K562 (cell line): Measurements from ENCODE around the gene TSHR. TPM values are rescaled to one million over a fixed set of nuclear protein-coding genes. Genes with fewer than 3 reads are reported as not detected.

Experiments used
- ATAC-seq: fragments of 200-7000 bp; cut with Tn5 transposase; 3 replicates; pipeline ENCODE4 v1.9.1; 2020; ENCODE audit warnings: moderate library complexity
- BruUV-seq: library from RNA; stranded (reverse); fragments of 400-500 nt; replicated peaks from 2 replicates; lab custom pipeline; 2021; lab: Mats Ljungman, UMichigan
- CTCF ChIA-PET: fragments of 300-600 bp; formaldehyde crosslinking; extraction: SDS; loops from one replicate; lab custom pipeline; 2021; ENCODE audit warnings: low intra/inter-chr PET ratio; lab: Yijun Ruan, JAX
- POLR2A ChIA-PET: fragments of 300-600, 350-650 bp; sonication (Branson Sonifier 250); formaldehyde crosslinking; extraction: SDS; loops from one replicate; lab custom pipeline; 2021; ENCODE audit warnings: antibody characterized with exemption, inconsistent platforms; lab: Yijun Ruan, JAX
- DNase-seq, 4 experiments: peaks; one replicate each; pipeline versions ENCODE4 v3.0.0 to v3.0.0-alpha.2; 2011 to 2018; ENCODE audit warnings: low spot score in 3 of 4, mixed read lengths in 3 of 4; ENCODE audit errors: extremely low read depth in 1 of 4
- FAIRE-seq: peaks from 2 replicates; lab custom pipeline; 2011; peaks lifted over from hg19 to GRCh38; lab: Jason Lieb, UNC
- H2AFZ ChIP-seq: 2 replicates; pipeline ENCODE4 v1.6.0; 2011; ENCODE audit warnings: low read depth, low read length, control low read depth, inconsistent platforms
- H3K27ac ChIP-seq: fragments of 200-600 bp; 3 replicates; pipeline ENCODE4 v1.8.0; 2011; ENCODE audit warnings: low read depth, mild to moderate bottlenecking, control low read depth, inconsistent platforms, low read length, moderate library complexity, mixed read lengths; ENCODE audit errors: extremely low read depth
- H3K27me3 ChIP-seq, 2 experiments: fragments of 300-600 bp in 1 of 2; 2 replicates in 1 of 2; 3 replicates in 1 of 2; pipeline versions ENCODE4 v1.6.0 to v1.8.0; 2011; ENCODE audit warnings: inconsistent platforms in 2 of 2, low read length in 2 of 2, mild to moderate bottlenecking in 1 of 2, mixed read lengths in 1 of 2, moderate library complexity in 1 of 2; ENCODE audit not compliant: control insufficient read depth in 2 of 2, insufficient read depth in 2 of 2
- H3K36me3 ChIP-seq: fragments of 300-600 bp; 3 replicates; pipeline ENCODE4 v1.8.0; 2011; ENCODE audit warnings: mild to moderate bottlenecking, low read length, inconsistent platforms; ENCODE audit not compliant: control insufficient read depth, insufficient read depth
- H3K4me1 ChIP-seq, 2 experiments: fragments of 200-600 bp in 1 of 2; replicated peaks in 1 of 2; 2 replicates in 1 of 2; 3 replicates in 1 of 2; pipeline versions ENCODE4 v1.5.1 to v1.8.0; 2011; ENCODE audit warnings: inconsistent platforms in 2 of 2, low read length in 2 of 2, mild to moderate bottlenecking in 1 of 2, mixed read lengths in 1 of 2, moderate library complexity in 1 of 2; ENCODE audit not compliant: control insufficient read depth in 2 of 2, insufficient read depth in 2 of 2
- H3K4me2 ChIP-seq: 2 replicates; pipeline ENCODE4 v1.6.1; 2011; ENCODE audit warnings: low read length, control low read depth, inconsistent platforms, mixed read lengths; ENCODE audit not compliant: insufficient read depth
- H3K4me3 ChIP-seq: fragments of 200-600 bp; sonication (generic), shearing (Covaris generic); 2 replicates; pipeline ENCODE4 v1.5.1; 2016; ENCODE audit warnings: control low read depth, inconsistent platforms
- H3K79me2 ChIP-seq: fragments of 200-600 bp; 3 replicates; pipeline ENCODE4 v1.8.0; 2011; ENCODE audit warnings: low read length, inconsistent platforms; ENCODE audit not compliant: control insufficient read depth, insufficient read depth
- H3K9ac ChIP-seq, 2 experiments: 2 replicates each; pipeline versions ENCODE4 v1.6.0 to v1.6.1; 2011; ENCODE audit warnings: low read depth in 2 of 2, low read length in 2 of 2, control low read depth in 1 of 2, inconsistent platforms in 1 of 2, mild to moderate bottlenecking in 1 of 2, mixed read lengths in 1 of 2; ENCODE audit not compliant: insufficient read depth in 1 of 2
- H3K9me1 ChIP-seq: one replicate; pipeline ENCODE4 v1.6.0; 2011; ENCODE audit warnings: inconsistent platforms, mild to moderate bottlenecking, low read length, moderate library complexity; ENCODE audit not compliant: control insufficient read depth, insufficient read depth
- H3K9me3 ChIP-seq: replicated peaks from 2 replicates; pipeline ENCODE4 v1.5.1; 2011; ENCODE audit warnings: low read depth, low read length, inconsistent platforms; ENCODE audit not compliant: control insufficient read depth, insufficient read depth
- H4K20me1 ChIP-seq: replicated peaks from 2 replicates; pipeline ENCODE4 v1.6.1; 2011; ENCODE audit warnings: low read length, inconsistent platforms, mixed read lengths; ENCODE audit not compliant: control insufficient read depth, insufficient read depth
- FOSL1 ChIP-seq: fragments of 200-800 bp; sonication (Bioruptor generic); conservative IDR thresholded peaks from 2 replicates; pipeline ENCODE4 v1.6.1; 2016; ENCODE audit warnings: missing genetic modification characterization, missing compliant biosample characterization
- RBM14 ChIP-seq: fragments of 200-400 bp; formaldehyde crosslinking; IDR thresholded peaks from 2 replicates; pipeline ENCODE4 v1.6.1; 2018; ENCODE audit warnings: low read depth, mild to moderate bottlenecking, low read length, moderate library complexity, borderline replicate concordance; ENCODE audit not compliant: insufficient read depth
- ZNF124 ChIP-seq: sonication (generic); formaldehyde crosslinking; IDR thresholded peaks from 2 replicates; pipeline ENCODE4 v1.8.1; 2022; ENCODE audit warnings: missing genetic modification reagents
- ZNF77 ChIP-seq: fragments of 250-450 bp; sonication (Bioruptor Pico); IDR thresholded peaks from 2 replicates; pipeline ENCODE4 v1.5.0; 2020
- WGBS: fragments of 100-300 bp; shearing (Covaris generic); methylation state at CpG from one replicate; pipeline ENCODE4 v1.1.6; 2016; ENCODE audit warnings: low coverage, mixed read lengths; ENCODE audit not compliant: insufficient coverage; ENCODE audit errors: missing lambda C conversion rate; 5-methylcytosine and 5-hydroxymethylcytosine counted together
- in situ Hi-C: fragments of 300-500 bp; cut with MboI; formaldehyde crosslinking; loops from 4 replicates; pipeline ENCODE4 v1.15.0; 2018; ENCODE audit warnings: inconsistent platforms, mixed read lengths
- intact Hi-C: fragments of 100-400 bp; cut with micrococcal nuclease; formaldehyde crosslinking; loops from 2 replicates; pipeline ENCODE4 v1.14.2; 2022
- polyA plus RNA-seq, 8 experiments: library from polyadenylated mRNA; depleted of rRNA in 4 of 8; stranded (reverse) in 5 of 8; unstranded in 3 of 8; fragments of >200 nt; fragmentation: Nextera tagmentation in 2 of 8; fragmentation: Illumina TruSeq in 1 of 8; extraction: Ambion mirVana in 2 of 8; extraction: Trizol in 1 of 8; gene quantifications; 2 replicates each; pipeline versions ENCODE4 v1.2.1 to v1.2.3, GENCODE V29; 2011 to 2014; ENCODE audit warnings: inconsistent platforms in 1 of 8, missing spikeins in 1 of 8
- total RNA-seq, 7 experiments: library from RNA; depleted of rRNA in 6 of 7; stranded (reverse); fragments of >200 nt in 6 of 7; fragmentation: Illumina TruSeq in 2 of 7; extraction: Trizol in 2 of 7; gene quantifications; 2 replicates each; pipeline versions ENCODE4 v1.2.1 to v1.2.3, GENCODE V29; 2011 to 2021; ENCODE audit warnings: low replicate concordance in 1 of 7
- TF ChIP-seq, protein P1 (sequence below): fragments of 250-450 bp; sonication (Bioruptor Pico); IDR thresholded peaks from 2 replicates; pipeline ENCODE4 v1.4.0; 2020
- TF ChIP-seq, protein P2 (sequence below), 2 experiments: fragments of 450-650 bp; formaldehyde crosslinking in 1 of 2; IDR thresholded peaks; 2 replicates each; pipeline versions ENCODE4 v1.4.0 to v1.6.1; 2014 to 2020; ENCODE audit warnings: mild to moderate bottlenecking in 2 of 2, borderline replicate concordance in 1 of 2, low read depth in 1 of 2
- TF ChIP-seq, protein P3 (sequence below): fragments of 450-650 bp; IDR thresholded peaks from 2 replicates; pipeline ENCODE4 v1.6.1; 2016

The TSHR gene
- total and polyA plus RNA-seq, 9 of the 15 experiments (the other 6 are each of a cell fraction or from before 2014, with no cell fraction given): 0.01 to 0.10 TPM; not detected in 7

DNA sequence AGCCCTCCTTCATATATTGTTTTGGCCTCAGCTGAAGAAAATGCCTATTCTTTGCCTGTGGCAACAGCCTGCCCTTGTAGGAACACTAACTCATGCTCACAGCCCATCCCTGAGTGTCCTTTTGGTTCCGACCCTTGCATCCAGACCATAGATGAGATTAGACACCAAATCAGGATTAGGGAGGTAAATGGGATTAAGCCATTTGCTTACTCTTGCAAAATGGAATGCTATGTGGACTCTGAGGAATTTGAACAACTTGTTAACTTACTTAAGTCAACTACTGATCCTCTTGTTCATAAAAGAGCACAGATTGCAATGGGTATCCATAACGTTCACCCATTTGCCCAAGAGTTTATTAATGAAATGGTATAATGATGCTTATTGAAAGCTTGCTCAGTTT lies 27.3 kb downstream of the TSHR start (continued):
- TF ChIP-seq, protein P1, sequence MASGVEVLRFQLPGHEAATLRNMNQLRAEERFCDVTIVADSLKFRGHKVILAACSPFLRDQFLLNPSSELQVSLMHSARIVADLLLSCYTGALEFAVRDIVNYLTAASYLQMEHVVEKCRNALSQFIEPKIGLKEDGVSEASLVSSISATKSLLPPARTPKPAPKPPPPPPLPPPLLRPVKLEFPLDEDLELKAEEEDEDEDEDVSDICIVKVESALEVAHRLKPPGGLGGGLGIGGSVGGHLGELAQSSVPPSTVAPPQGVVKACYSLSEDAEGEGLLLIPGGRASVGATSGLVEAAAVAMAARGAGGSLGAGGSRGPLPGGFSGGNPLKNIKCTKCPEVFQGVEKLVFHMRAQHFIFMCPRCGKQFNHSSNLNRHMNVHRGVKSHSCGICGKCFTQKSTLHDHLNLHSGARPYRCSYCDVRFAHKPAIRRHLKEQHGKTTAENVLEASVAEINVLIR: no peak
- no peak for TF ChIP-seq RBM14

- Histone ChIP-seq H3K79me2 (no peaks in the 10 kb centered on the region), H4K20me1 (no peaks in the 10 kb centered on the region), H3K27me3 (no peaks in the 10 kb centered on the region; a peak in 1 of 5 replicates), H3K4me2 (no peak overlapping the region), H3K9me1 (no peaks in the 10 kb centered on the region), H3K36me3 (no peaks in the 10 kb centered on the region), H2AFZ (no peak overlapping the region), H3K9ac (no peak overlapping the region), H3K4me3 (no peak overlapping the region), H3K4me1 (no peaks in the 10 kb centered on the region), H3K9me3 (no peaks in the 10 kb centered on the region), H3K27ac (no peak overlapping the region)
- FAIRE-seq (peak; percentile 93), ATAC-seq (peak; percentile 82), DNase-seq (peak; percentile 47 to 66 (median 56))
- intact Hi-C loops (loop anchor here (1.0 to 10.0 kb wide), 3 partner anchors 33 to 930 kb away; no protein-coding TSS in a partner anchor), in situ Hi-C loops (loop anchor here (25.0 kb wide), 1 partner anchor 475 kb away; no protein-coding TSS in a partner anchor)
- ChIA-PET CTCF (interaction anchor here (0.6 to 1.7 kb wide), 2 partner anchors 33 to 473 kb away, joined by 3 to 11 read pairs; partner anchors contain the start of gene TSHR), POLR2A (no interaction called here)
- no TSS peak for BruUV-seq
- 6% methylated on average over 6 of the region's 6 CpGs for WGBS
- no peak for TF ChIP-seq ZNF77 (CRISPR knock-in tag)
- no peak for TF ChIP-seq ZNF124 (CRISPR knock-in tag)
- TF ChIP-seq, protein P2, sequence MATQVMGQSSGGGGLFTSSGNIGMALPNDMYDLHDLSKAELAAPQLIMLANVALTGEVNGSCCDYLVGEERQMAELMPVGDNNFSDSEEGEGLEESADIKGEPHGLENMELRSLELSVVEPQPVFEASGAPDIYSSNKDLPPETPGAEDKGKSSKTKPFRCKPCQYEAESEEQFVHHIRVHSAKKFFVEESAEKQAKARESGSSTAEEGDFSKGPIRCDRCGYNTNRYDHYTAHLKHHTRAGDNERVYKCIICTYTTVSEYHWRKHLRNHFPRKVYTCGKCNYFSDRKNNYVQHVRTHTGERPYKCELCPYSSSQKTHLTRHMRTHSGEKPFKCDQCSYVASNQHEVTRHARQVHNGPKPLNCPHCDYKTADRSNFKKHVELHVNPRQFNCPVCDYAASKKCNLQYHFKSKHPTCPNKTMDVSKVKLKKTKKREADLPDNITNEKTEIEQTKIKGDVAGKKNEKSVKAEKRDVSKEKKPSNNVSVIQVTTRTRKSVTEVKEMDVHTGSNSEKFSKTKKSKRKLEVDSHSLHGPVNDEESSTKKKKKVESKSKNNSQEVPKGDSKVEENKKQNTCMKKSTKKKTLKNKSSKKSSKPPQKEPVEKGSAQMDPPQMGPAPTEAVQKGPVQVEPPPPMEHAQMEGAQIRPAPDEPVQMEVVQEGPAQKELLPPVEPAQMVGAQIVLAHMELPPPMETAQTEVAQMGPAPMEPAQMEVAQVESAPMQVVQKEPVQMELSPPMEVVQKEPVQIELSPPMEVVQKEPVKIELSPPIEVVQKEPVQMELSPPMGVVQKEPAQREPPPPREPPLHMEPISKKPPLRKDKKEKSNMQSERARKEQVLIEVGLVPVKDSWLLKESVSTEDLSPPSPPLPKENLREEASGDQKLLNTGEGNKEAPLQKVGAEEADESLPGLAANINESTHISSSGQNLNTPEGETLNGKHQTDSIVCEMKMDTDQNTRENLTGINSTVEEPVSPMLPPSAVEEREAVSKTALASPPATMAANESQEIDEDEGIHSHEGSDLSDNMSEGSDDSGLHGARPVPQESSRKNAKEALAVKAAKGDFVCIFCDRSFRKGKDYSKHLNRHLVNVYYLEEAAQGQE (IDR thresholded peaks at IDR 0.05; ENCODE audit: borderline replicate concordance): peak; percentile 38; the same call in 1 of the 2 replicates
- TF ChIP-seq, protein P2 (CRISPR knock-in tag; IDR thresholded peaks at IDR 0.05; ENCODE audit: low read depth): no peak
- TF ChIP-seq FOSL1 (tag): peak; percentile 28; the same call in 1 of the 2 replicates
- TF ChIP-seq, protein P3, sequence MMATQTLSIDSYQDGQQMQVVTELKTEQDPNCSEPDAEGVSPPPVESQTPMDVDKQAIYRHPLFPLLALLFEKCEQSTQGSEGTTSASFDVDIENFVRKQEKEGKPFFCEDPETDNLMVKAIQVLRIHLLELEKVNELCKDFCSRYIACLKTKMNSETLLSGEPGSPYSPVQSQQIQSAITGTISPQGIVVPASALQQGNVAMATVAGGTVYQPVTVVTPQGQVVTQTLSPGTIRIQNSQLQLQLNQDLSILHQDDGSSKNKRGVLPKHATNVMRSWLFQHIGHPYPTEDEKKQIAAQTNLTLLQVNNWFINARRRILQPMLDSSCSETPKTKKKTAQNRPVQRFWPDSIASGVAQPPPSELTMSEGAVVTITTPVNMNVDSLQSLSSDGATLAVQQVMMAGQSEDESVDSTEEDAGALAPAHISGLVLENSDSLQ: peak; percentile 31
These were observed 32.0 kb downstream of the TSHR start for GRCh38 chr14:80987235-80988032.
